Activated naive CD8-positive, alpha-beta T cell treated with anti-CD3 and anti-CD28 coated beads, Interleukin-2, amount 50 U/mL, for 24 hours (primary cell): Measurements from ENCODE around the gene DAND5.

Experiments used
- ATAC-seq: fragments of 150-1000 bp; cut with Tn5 transposase; one replicate; pipeline ENCODE4 v1.10.0; 2021
- DNase-seq: peaks from one replicate; pipeline ENCODE4 v3.0.0; 2021
- H3K27ac Mint-ChIP-seq: one replicate; pipeline ENCODE4 v1.8.0; 2021; ENCODE audit warnings: mild to moderate bottlenecking, mixed read lengths
- H3K27me3 Mint-ChIP-seq: one replicate; pipeline ENCODE4 v1.8.0; 2021; ENCODE audit warnings: mixed read lengths
- H3K36me3 Mint-ChIP-seq: one replicate; pipeline ENCODE4 v1.8.0; 2021; ENCODE audit warnings: low read depth, mixed read lengths
- H3K4me1 Mint-ChIP-seq: one replicate; pipeline ENCODE4 v1.8.0; 2021; ENCODE audit warnings: mixed read lengths
- H3K4me3 Mint-ChIP-seq: one replicate; pipeline ENCODE4 v1.8.0; 2021; ENCODE audit warnings: mild to moderate bottlenecking, moderate library complexity, mixed read lengths
- H3K9me3 Mint-ChIP-seq: one replicate; pipeline ENCODE4 v1.8.0; 2021; ENCODE audit warnings: mixed read lengths

DAND5 gene

GRCh38 chr19:12969292-12969988, at the start of gene DAND5:
TSS of gene DAND5 (plus strand) at chr19:12969576. CDS start at chr19:12969661, 85 bp downstream.
- H3K36me3 Mint-ChIP-seq: no peaks in the 10 kb centered on the region
- peaks cover 12% of the 10 kb centered on the region for H3K4me1 Mint-ChIP-seq
- no peak for DNase-seq
- H3K27me3 Mint-ChIP-seq: no peaks in the 10 kb centered on the region
- no peak within 1 kb of the TSS for H3K4me3 Mint-ChIP-seq
- no peaks in the 10 kb centered on the region for H3K9me3 Mint-ChIP-seq
- ATAC-seq: no peak
- H3K27ac Mint-ChIP-seq: no peak within 1 kb of the TSS

- no peaks in the 10 kb centered on the region for H3K9me3 Mint-ChIP-seq
- peaks cover 32% of the 10 kb centered on the region for H3K36me3 Mint-ChIP-seq
- H3K4me3 Mint-ChIP-seq: no peak overlapping the region
- H3K27me3 Mint-ChIP-seq: peaks cover 2% of the 10 kb centered on the region
- no peak for ATAC-seq
- H3K4me1 Mint-ChIP-seq: peaks cover 15% of the 10 kb centered on the region
- no peak for DNase-seq
- H3K27ac Mint-ChIP-seq: peak overlapping the region; percentile 31
Observed at GRCh38 chr19:12921047-12921446, 48.3 kb upstream of the DAND5 start.

GRCh38 chr19:12922959-12923358, 46.4 kb upstream of the DAND5 start:
- Mint-ChIP-seq H3K36me3 (peaks cover 44% of the 10 kb centered on the region), H3K27me3 (peaks cover 2% of the 10 kb centered on the region), H3K4me3 (no peak overlapping the region), H3K4me1 (peaks cover 15% of the 10 kb centered on the region), H3K9me3 (no peaks in the 10 kb centered on the region), H3K27ac (no peak overlapping the region)
- DNase-seq (no peak), ATAC-seq (no peak)

- Mint-ChIP-seq H3K4me1 (peaks cover 2% of the 10 kb centered on the region), H3K9me3 (no peaks in the 10 kb centered on the region), H3K27me3 (no peaks in the 10 kb centered on the region), H3K36me3 (peaks cover 51% of the 10 kb centered on the region), H3K27ac (no peak overlapping the region), H3K4me3 (no peak overlapping the region)
- DNase-seq (no peak), ATAC-seq (no peak)
Observed at GRCh38 chr19:12924621-12925310, 44.6 kb upstream of the DAND5 start.

- H3K36me3 Mint-ChIP-seq: peaks cover 48% of the 10 kb centered on the region
- ATAC-seq (no peak), DNase-seq (no peak)
- H3K4me3 Mint-ChIP-seq: no peak overlapping the region
- H3K9me3 Mint-ChIP-seq: no peaks in the 10 kb centered on the region
- no peaks in the 10 kb centered on the region for H3K27me3 Mint-ChIP-seq
- peaks cover 23% of the 10 kb centered on the region for H3K4me1 Mint-ChIP-seq
- no peak overlapping the region for H3K27ac Mint-ChIP-seq
Observed at GRCh38 chr19:12930002-12930645, 39.3 kb upstream of the DAND5 start.

GRCh38 chr19:12932392-12933286, 36.7 kb upstream of the DAND5 start:
- peaks cover 34% of the 10 kb centered on the region for H3K36me3 Mint-ChIP-seq
- DNase-seq (no peak), ATAC-seq (no peak)
- H3K27ac Mint-ChIP-seq: peak overlapping the region; percentile 95
- peaks cover 34% of the 10 kb centered on the region for H3K4me1 Mint-ChIP-seq
- peak overlapping the region; percentile 100 for H3K4me3 Mint-ChIP-seq
- no peaks in the 10 kb centered on the region for H3K27me3 Mint-ChIP-seq
- no peaks in the 10 kb centered on the region for H3K9me3 Mint-ChIP-seq

GRCh38 chr19:12933287-12934072, 35.9 kb upstream of the DAND5 start, which contains the start of gene FARSA:
TSS of gene FARSA (minus strand) at chr19:12933711. CDS start at chr19:12933696, 15 bp downstream.
- DNase-seq: peak; percentile 90
- Mint-ChIP-seq H3K27me3 (no peaks in the 10 kb centered on the region), H3K36me3 (peaks cover 32% of the 10 kb centered on the region), H3K4me1 (peaks cover 42% of the 10 kb centered on the region), H3K27ac (peak within 1 kb of the TSS; percentile 95), H3K9me3 (no peaks in the 10 kb centered on the region), H3K4me3 (peak within 1 kb of the TSS; percentile 100)
- ATAC-seq: peak; percentile 70

- Mint-ChIP-seq H3K4me3 (no peak overlapping the region), H3K9me3 (no peaks in the 10 kb centered on the region)
Observed at GRCh38 chr19:12935071-12935470, 34.3 kb upstream of the DAND5 start.

GRCh38 chr19:12936582-12936981, 32.8 kb upstream of the DAND5 start:
- H3K27ac Mint-ChIP-seq: no peak overlapping the region
- H3K4me1 Mint-ChIP-seq: peaks cover 65% of the 10 kb centered on the region
- H3K9me3 Mint-ChIP-seq: no peaks in the 10 kb centered on the region
- H3K36me3 Mint-ChIP-seq: peaks cover 47% of the 10 kb centered on the region
- no peak overlapping the region for H3K4me3 Mint-ChIP-seq
- no peak for ATAC-seq
- no peak for DNase-seq
- H3K27me3 Mint-ChIP-seq: no peaks in the 10 kb centered on the region

More at GRCh38 chr19:12935071-12935470, 34.3 kb upstream of the DAND5 start:
- DNase-seq (no peak), ATAC-seq (no peak)
- Mint-ChIP-seq H3K27me3 (no peaks in the 10 kb centered on the region), H3K4me1 (peaks cover 53% of the 10 kb centered on the region), H3K27ac (no peak overlapping the region), H3K36me3 (peaks cover 39% of the 10 kb centered on the region)

- Mint-ChIP-seq H3K27ac (peak overlapping the region; percentile 94), H3K36me3 (peaks cover 51% of the 10 kb centered on the region), H3K9me3 (no peaks in the 10 kb centered on the region), H3K4me3 (peak overlapping the region; percentile 97), H3K4me1 (peaks cover 68% of the 10 kb centered on the region), H3K27me3 (no peaks in the 10 kb centered on the region)
- DNase-seq (peak; percentile 47), ATAC-seq (no peak)
Observed at GRCh38 chr19:12937093-12937926, 32.1 kb upstream of the DAND5 start.

GRCh38 chr19:12937927-12938778, 31.2 kb upstream of the DAND5 start, which contains the start of gene CALR:
TSS of gene CALR (plus strand) at chr19:12938609. CDS start at chr19:12938680, 71 bp downstream.
- ATAC-seq: peak; percentile 92

More at GRCh38 chr19:12937927-12938778, 31.2 kb upstream of the DAND5 start, which contains the start of gene CALR:
- H3K9me3 Mint-ChIP-seq: no peaks in the 10 kb centered on the region
- H3K36me3 Mint-ChIP-seq: peaks cover 50% of the 10 kb centered on the region
- peak; percentile 99 for DNase-seq
- peak within 1 kb of the TSS; percentile 97 for H3K4me3 Mint-ChIP-seq
- no peaks in the 10 kb centered on the region for H3K27me3 Mint-ChIP-seq
- H3K4me1 Mint-ChIP-seq: peaks cover 66% of the 10 kb centered on the region
- peak within 1 kb of the TSS; percentile 94 for H3K27ac Mint-ChIP-seq
